Activated CD4-positive, alpha-beta memory T cell treated with anti-CD3 and anti-CD28 coated beads for 36 hours (primary cell): ENCODE data around the gene HAND2. TPM values are rescaled to one million over a fixed set of nuclear protein-coding genes. Genes with fewer than 3 reads are reported as not detected.

ENCODE experiments used
- CTCF ChIA-PET: fragments of 350-600 bp; sonication (Branson Sonifier 250); formaldehyde crosslinking; loops from one replicate; lab custom pipeline; 2021; ENCODE audit warnings: antibody characterized with exemption, inconsistent platforms; lab: Charles Lee
- POLR2A ChIA-PET: fragments of 350-600 bp; sonication (Branson Sonifier 250); formaldehyde crosslinking; loops from one replicate; lab custom pipeline; 2021; ENCODE audit warnings: antibody characterized with exemption; lab: Charles Lee
- DNase-seq: peaks from one replicate; pipeline ENCODE4 v3.0.0-alpha.2; 2020
- H3K27ac Mint-ChIP-seq: one replicate; pipeline ENCODE4 v1.8.0; 2021; ENCODE audit warnings: mixed read lengths
- H3K27me3 Mint-ChIP-seq: one replicate; pipeline ENCODE4 v1.8.0; 2021; ENCODE audit warnings: mixed read lengths
- H3K36me3 Mint-ChIP-seq: one replicate; pipeline ENCODE4 v1.8.0; 2021; ENCODE audit warnings: mixed read lengths
- H3K4me1 Mint-ChIP-seq: one replicate; pipeline ENCODE4 v1.8.0; 2021; ENCODE audit warnings: low read depth, mixed read lengths
- H3K4me3 Mint-ChIP-seq: one replicate; pipeline ENCODE4 v1.8.0; 2021; ENCODE audit warnings: mild to moderate bottlenecking, mixed read lengths
- H3K9me3 Mint-ChIP-seq: one replicate; pipeline ENCODE4 v1.8.0; 2021; ENCODE audit warnings: mixed read lengths
- intact Hi-C: fragments of 100-400 bp; cut with micrococcal nuclease; formaldehyde crosslinking; loops from one replicate; pipeline ENCODE4 v1.15.1; 2023
- total RNA-seq, 2 experiments: library from RNA; stranded (reverse); gene quantifications; one replicate each; pipeline ENCODE4 v1.2.3, GENCODE V29; 2021

Gene HAND2
- total RNA-seq, 2 experiments from 2014 or later: not detected

DNA sequence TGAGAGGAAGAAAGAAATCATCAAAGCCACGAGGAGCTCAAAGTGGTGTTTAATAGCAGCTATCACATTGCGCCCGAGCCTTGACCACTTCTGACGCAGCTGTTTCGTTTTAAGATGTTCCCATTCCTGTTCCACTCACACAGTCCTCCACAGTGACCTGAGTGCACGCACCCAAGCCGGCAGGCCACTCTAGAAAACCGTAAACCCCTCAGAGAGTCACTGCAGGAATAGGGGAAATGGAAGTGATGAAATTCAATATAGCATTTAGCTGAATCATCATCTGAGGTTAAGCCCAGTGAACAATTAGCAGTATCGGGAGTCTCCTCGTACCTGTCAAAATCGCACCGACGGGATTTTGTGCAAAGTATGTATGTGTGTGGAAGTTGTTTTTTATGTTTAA, 17.9 kb upstream of the HAND2 start:
- intact Hi-C loops: no loop called here
- DNase-seq: no peak
- H3K4me3 Mint-ChIP-seq: no peak overlapping the region
- H3K4me1 Mint-ChIP-seq: no peaks in the 10 kb centered on the region
- H3K27me3 Mint-ChIP-seq: peaks cover 51% of the 10 kb centered on the region
- ChIA-PET POLR2A (no interaction called here), CTCF (no interaction called here)
- H3K27ac Mint-ChIP-seq: no peak overlapping the region
- H3K36me3 Mint-ChIP-seq: no peaks in the 10 kb centered on the region
- H3K9me3 Mint-ChIP-seq: no peaks in the 10 kb centered on the region

DNA sequence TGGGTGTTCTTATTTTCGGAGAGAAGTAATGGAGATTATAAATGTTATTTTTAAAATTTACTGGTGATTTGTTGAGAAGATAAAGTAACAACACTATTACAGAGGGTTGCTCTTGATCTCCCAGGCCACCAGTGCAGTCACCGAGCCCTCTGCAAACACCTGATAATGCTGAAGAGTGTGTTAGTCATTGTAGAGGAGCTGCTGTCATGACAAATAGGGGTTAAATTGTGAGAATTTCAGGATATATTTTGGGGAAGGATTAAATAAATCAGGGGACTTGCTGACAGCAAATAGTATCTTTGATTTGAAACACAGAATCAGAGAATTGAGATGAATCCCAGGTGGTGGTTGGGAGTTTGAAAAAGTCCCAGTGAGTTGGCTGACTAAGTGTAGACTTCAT, 16.7 kb upstream of the HAND2 start:
- intact Hi-C loops: no loop called here
- DNase-seq: no peak
- Mint-ChIP-seq H3K27me3 (peaks cover 54% of the 10 kb centered on the region), H3K9me3 (no peaks in the 10 kb centered on the region), H3K27ac (no peak overlapping the region), H3K4me1 (no peaks in the 10 kb centered on the region), H3K4me3 (no peak overlapping the region), H3K36me3 (no peaks in the 10 kb centered on the region)
- ChIA-PET CTCF (no interaction called here), POLR2A (no interaction called here)

DNA sequence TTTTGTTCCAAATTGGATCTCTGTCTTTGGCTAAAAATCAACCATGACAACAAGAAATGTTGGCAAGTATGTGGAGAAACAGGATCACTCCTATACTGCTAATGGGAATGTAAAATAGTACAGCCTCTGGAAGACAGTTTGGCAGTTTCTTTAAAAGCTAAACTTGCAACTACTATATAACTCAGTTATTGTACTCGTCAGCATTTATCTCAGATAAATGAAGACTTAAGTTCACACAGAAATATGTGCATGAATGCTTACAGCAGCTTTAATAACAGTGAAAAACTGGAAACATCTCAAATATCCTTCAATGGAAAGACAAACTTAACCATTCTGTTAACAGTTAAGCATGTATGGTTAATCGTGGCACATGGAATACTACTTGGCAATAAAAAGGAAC, 15.4 kb upstream of the HAND2 start:
- Mint-ChIP-seq H3K27me3 (peaks cover 53% of the 10 kb centered on the region), H3K27ac (no peak overlapping the region), H3K4me1 (no peaks in the 10 kb centered on the region), H3K9me3 (no peaks in the 10 kb centered on the region), H3K36me3 (no peaks in the 10 kb centered on the region), H3K4me3 (no peak overlapping the region)
- POLR2A ChIA-PET: no interaction called here
- CTCF ChIA-PET: no interaction called here
- no peak for DNase-seq
- intact Hi-C loops: no loop called here

DNA sequence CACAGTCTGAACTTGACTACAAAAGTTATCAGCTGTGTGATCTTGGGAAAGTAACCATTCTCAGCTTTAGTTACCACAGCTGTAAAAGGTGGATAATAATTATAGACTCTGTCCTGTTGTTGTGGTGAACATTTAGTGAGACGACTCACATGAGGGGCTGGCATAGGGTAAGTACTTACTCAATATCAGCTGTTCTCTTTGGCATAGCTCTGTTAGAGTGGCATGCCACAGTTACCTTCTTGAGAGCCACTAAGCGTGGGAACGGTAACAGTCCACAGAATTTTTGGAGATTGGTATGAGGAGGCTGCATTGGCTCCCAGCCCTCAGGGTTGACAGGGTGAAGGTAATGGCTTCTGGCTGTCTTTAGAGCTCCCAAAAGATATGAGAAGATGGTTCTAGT, 13.2 kb upstream of the HAND2 start:
- CTCF ChIA-PET: no interaction called here
- peaks cover 62% of the 10 kb centered on the region for H3K27me3 Mint-ChIP-seq
- intact Hi-C loops: no loop called here

DNA sequence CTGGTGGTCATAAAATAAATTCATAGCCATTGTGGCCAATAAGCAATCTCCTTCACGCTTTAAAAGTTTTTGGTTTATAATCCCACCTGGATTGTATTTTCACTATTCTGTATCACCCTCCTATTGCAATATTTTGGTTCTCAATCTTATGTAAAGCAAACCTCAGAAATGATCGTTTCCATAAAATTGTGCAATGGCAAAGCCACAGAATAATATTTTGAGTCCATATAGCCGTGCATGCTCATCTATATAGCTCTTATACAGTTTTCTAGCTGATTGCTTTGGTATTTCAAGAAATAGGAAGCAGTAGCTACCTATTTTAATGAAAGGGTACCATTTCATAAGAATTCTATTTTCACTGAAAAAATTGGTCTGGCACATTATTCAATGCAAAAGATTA, 10.0 kb upstream of the HAND2 start:
- H3K27ac Mint-ChIP-seq: no peak overlapping the region
- H3K36me3 Mint-ChIP-seq: no peaks in the 10 kb centered on the region
- H3K4me1 Mint-ChIP-seq: peaks cover 6% of the 10 kb centered on the region
- peaks cover 69% of the 10 kb centered on the region for H3K27me3 Mint-ChIP-seq
- no peaks in the 10 kb centered on the region for H3K9me3 Mint-ChIP-seq
- intact Hi-C loops: loop anchor here (2.0 kb wide), 1 partner anchor 15 kb away; no protein-coding TSS in a partner anchor
- ChIA-PET CTCF (no interaction called here), POLR2A (no interaction called here)
- DNase-seq: no peak
- H3K4me3 Mint-ChIP-seq: no peak overlapping the region

More for the DNA sequence above, 13.2 kb upstream of the HAND2 start:
- Mint-ChIP-seq H3K36me3 (no peaks in the 10 kb centered on the region), H3K4me3 (no peak overlapping the region), H3K4me1 (peaks cover 6% of the 10 kb centered on the region), H3K9me3 (no peaks in the 10 kb centered on the region), H3K27ac (no peak overlapping the region)
- DNase-seq: no peak
- POLR2A ChIA-PET: no interaction called here

DNA sequence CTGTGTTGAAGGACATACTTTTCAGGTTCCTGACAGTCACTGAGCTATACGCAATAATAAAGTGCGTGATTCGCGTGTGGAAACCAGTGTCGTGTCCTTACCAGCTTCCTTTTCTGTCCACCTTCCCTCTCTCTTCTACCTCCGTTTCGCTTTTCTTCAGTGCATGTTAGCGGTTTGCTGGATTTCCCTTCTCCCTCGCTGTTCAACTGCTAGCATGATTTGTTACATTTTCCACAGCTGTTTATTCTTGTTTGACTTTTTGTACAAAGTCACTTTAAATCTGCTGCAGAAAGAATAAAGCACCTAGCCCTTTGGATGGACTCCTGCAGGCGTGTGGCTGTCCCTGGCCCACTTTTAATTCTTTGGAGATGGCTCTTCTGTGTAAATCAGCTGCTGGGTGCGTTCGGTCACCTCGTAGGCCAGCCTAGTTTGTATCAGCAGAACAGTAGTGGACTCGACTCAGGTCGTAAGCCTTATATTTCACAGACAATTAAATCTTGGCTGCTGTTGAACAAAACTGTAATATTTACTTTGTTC, 8.9 kb upstream of the HAND2 start:
- Mint-ChIP-seq H3K4me3 (peak overlapping the region; percentile 53), H3K36me3 (no peaks in the 10 kb centered on the region), H3K4me1 (peaks cover 6% of the 10 kb centered on the region), H3K9me3 (no peaks in the 10 kb centered on the region), H3K27me3 (peaks cover 74% of the 10 kb centered on the region), H3K27ac (no peak overlapping the region)
- ChIA-PET CTCF (no interaction called here), POLR2A (no interaction called here)
- no peak for DNase-seq
- intact Hi-C loops: loop anchor here (2.0 kb wide), 1 partner anchor 14 kb away; no protein-coding TSS in a partner anchor

DNA sequence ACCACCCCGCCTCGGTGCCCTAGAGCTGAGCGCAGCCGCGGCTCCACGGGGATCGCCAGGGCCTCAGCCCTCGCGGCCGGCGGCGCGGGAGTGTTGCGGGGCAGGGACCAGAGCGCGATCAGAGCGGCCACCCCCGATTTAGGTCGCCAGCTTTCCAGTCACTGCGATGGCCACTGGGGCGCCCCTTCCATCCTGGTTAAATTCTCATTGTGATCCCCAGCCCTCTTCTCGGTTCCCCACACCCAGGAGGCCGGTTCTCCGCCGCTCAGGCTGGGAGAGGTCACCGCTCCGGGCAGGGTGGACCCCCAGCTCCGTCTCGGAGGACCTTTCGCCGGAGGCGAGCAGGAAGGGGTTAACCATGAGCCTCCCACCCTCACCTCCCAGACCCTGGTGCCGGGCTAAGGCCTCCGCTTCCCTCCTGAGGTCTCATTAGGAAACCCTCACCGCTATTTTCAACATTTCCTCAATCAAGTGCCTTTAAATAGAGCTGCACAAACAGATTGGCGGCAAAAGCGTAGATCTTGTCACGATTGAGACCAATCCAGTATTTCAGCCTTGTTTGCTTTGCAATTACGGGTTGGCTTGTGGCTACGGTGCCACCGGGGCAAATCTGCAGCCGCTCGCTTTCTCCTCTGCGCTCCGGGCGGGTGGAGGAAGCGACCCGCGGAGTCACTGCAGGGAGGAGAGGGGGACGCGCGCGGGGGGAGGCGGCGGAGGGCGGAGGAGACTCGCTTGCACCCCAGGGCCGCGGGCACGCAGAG, 8.3 kb upstream of the HAND2 start:
- Mint-ChIP-seq H3K4me3 (peak overlapping the region; percentile 53), H3K9me3 (no peaks in the 10 kb centered on the region), H3K36me3 (no peaks in the 10 kb centered on the region), H3K27ac (no peak overlapping the region), H3K4me1 (peaks cover 6% of the 10 kb centered on the region), H3K27me3 (peaks cover 75% of the 10 kb centered on the region)
- CTCF ChIA-PET: interaction anchor here (0.6 kb wide), 1 partner anchor 34 kb away, joined by 4 read pairs; no protein-coding TSS in a partner anchor
- intact Hi-C loops: loop anchor here (2.0 kb wide), 1 partner anchor 14 kb away; no protein-coding TSS in a partner anchor
- DNase-seq: no peak
- POLR2A ChIA-PET: no interaction called here

DNA sequence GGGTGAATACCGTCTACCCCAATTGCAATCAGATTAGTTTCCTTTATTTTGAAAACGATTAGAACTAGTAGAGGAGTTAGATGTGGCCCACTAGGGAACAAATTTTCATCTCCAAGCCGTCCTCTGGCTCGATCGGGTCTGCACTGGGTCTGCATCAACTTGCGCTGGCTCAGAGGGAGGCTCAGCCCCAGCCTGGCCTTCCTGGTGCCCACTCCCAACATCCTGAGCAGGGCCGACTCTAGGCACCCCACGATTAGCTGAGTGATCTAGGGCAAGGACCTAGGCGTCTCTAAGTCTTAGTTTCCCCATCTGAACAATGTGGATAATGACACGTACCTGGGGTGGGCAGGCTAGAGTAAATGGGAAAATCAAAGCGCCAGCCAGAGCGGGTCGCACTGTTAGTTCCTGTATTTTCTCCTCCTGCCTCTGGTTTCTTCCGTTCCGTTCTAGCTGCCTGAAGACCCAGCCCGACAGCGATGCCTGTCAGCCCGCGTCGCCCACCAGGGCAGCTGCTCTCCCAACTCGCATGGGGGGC, 7.7 kb upstream of the HAND2 start:
- peaks cover 78% of the 10 kb centered on the region for H3K27me3 Mint-ChIP-seq
- H3K4me3 Mint-ChIP-seq: peak overlapping the region; percentile 23
- CTCF ChIA-PET: interaction anchor here (0.6 kb wide), 1 partner anchor 35 kb away, joined by 4 read pairs; no protein-coding TSS in a partner anchor
- H3K36me3 Mint-ChIP-seq: no peaks in the 10 kb centered on the region
- H3K27ac Mint-ChIP-seq: no peak overlapping the region
- POLR2A ChIA-PET: no interaction called here
- DNase-seq: no peak
- intact Hi-C loops: loop anchor here (2.0 kb wide), 1 partner anchor 13 kb away; no protein-coding TSS in a partner anchor
- no peaks in the 10 kb centered on the region for H3K9me3 Mint-ChIP-seq
- H3K4me1 Mint-ChIP-seq: peaks cover 6% of the 10 kb centered on the region

DNA sequence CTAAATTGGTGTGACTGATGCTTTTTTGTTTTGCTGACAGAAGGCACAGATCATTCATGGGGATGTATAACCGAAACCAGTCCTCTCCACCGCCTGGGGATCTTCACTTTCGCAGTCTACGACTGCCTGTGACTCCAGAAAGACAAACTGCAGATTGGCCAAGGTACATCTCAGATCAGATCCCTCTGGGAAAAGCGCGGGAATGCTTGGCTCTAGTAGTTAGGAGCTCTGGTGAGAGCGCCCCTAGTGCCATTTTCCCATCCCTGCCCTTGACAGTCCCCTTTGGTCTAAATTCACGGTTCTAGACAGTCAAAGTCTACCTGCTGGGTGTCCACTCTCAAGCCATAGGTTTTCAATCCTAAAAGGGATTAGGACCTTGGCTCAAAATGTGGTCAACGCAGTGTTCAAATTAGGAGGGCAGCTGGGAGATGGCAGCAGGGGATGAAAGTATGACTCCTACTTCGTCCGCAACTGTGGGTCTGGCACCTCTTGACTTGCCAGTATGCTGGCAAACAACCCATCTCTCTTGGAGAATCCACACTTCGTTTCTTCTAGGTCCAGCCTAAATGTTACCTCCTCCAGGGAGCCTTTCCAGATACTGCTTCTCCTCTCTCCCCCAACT, 6.9 kb upstream of the HAND2 start:
- POLR2A ChIA-PET: no interaction called here
- peaks cover 6% of the 10 kb centered on the region for H3K4me1 Mint-ChIP-seq
- H3K27ac Mint-ChIP-seq: no peak overlapping the region
- H3K36me3 Mint-ChIP-seq: no peaks in the 10 kb centered on the region
- H3K4me3 Mint-ChIP-seq: no peak overlapping the region
- H3K9me3 Mint-ChIP-seq: no peaks in the 10 kb centered on the region
- peaks cover 82% of the 10 kb centered on the region for H3K27me3 Mint-ChIP-seq
- intact Hi-C loops: no loop called here
- no peak for DNase-seq
- CTCF ChIA-PET: no interaction called here

DNA sequence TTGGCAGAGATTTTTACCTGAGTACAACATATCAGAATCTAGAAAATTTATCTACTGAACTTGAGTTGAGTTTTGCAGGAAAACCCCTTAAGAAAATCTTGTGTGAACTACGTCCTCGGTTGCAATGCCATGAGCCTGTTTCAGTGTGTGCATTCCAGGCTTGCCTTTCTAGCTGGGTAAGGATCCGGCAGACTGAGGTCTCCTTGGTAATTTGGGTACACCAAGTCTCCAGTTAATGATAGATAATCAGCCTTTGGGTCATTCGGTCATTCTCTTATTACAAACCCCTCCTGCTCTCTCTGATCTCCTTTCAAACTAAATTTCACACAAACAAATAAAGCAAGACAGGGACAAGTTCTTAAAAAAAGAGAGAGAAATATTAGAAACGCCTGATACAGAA, 5.9 kb upstream of the HAND2 start:
- Mint-ChIP-seq H3K4me3 (no peak overlapping the region), H3K9me3 (no peaks in the 10 kb centered on the region), H3K36me3 (peaks cover 2% of the 10 kb centered on the region), H3K27ac (no peak overlapping the region), H3K27me3 (peaks cover 87% of the 10 kb centered on the region), H3K4me1 (peaks cover 6% of the 10 kb centered on the region)
- POLR2A ChIA-PET: no interaction called here
- CTCF ChIA-PET: no interaction called here
- intact Hi-C loops: no loop called here
- no peak for DNase-seq

DNA sequence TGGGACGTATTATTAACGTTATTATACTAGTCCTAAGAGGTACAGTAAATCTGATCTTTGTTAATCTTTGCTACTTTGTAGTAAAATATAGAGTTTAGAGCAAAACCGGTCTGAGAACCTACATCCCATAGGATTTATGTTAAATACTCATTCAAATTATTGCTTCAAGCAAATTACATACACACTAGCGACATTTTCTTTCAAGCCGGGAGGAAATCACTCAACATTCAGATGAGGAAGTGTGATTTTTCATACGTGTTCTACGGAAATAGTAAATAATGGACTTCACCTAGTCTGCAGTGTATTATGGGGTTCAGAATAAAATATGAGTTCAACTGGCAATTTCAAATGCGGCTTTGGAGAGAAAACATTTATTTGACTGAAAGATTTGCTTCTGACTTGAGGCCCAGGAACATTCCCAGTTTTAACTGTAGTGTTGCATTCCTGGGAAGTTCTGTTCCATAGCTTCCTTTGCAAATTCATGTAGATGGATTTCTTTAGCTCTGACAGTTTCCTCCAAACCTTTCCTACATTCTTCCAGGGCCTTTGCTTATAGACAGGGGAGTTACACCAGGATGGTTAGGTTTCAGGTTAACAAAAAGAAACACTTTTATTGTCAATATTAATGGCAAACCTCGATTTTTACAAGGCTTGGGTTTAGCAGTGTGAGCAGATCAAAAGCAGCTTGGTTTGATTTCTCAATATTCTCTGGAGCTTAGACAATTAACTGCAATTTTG, 5.3 kb upstream of the HAND2 start:
- no peak for DNase-seq
- Mint-ChIP-seq H3K4me3 (no peak overlapping the region), H3K36me3 (peaks cover 2% of the 10 kb centered on the region), H3K4me1 (peaks cover 6% of the 10 kb centered on the region), H3K9me3 (no peaks in the 10 kb centered on the region), H3K27ac (no peak overlapping the region), H3K27me3 (peaks cover 88% of the 10 kb centered on the region)
- intact Hi-C loops: no loop called here
- ChIA-PET POLR2A (no interaction called here), CTCF (no interaction called here)

DNA sequence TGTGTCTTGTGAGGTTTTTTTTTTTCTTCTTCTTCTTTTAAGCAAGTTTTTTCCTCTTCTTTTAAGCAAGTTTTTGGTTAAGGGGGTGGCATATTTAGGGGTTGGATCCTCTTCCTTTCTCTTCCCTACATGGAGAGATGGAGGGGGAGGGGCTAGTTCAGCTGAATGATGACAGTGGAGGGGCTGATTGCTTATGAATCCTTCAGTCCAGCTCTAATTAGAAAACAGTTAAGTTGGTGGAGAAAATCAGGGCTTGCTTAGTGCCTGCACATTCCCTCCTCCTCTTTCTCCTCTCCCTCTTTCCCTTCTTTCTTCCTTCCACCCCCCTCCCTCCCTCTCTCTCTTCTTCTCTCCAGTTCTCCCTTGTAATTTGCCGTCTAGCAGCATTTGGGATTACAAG, 4.4 kb upstream of the HAND2 start:
- no peaks in the 10 kb centered on the region for H3K9me3 Mint-ChIP-seq
- H3K27ac Mint-ChIP-seq: no peak overlapping the region
- H3K27me3 Mint-ChIP-seq: peaks cover 87% of the 10 kb centered on the region
- POLR2A ChIA-PET: no interaction called here
- no peak for DNase-seq
- H3K4me1 Mint-ChIP-seq: peaks cover 12% of the 10 kb centered on the region
- no peak overlapping the region for H3K4me3 Mint-ChIP-seq
- intact Hi-C loops: no loop called here
- CTCF ChIA-PET: no interaction called here
- H3K36me3 Mint-ChIP-seq: peaks cover 4% of the 10 kb centered on the region
